Activated CD4-positive, alpha-beta T cell treated with anti-CD3 and anti-CD28 coated beads, Interleukin-2, amount 50 U/mL, for 24 hours (primary cell): Measurements from ENCODE around the gene CNNM2.
"Not testable (repeated sequence)": the region's sequence is repeated elsewhere in the genome, so short reads cannot be mapped to it uniquely, and the experiment has no call there.

Experiments
- DNase-seq, 2 donors: peaks; one replicate each; pipeline ENCODE4 v3.0.0-alpha.2; 2020; ENCODE audit warnings: low read depth in 1 of 2, low spot score in 1 of 2

Gene CNNM2

GRCh38 chr10:103025696-103026095 is 107.6 kb downstream of the CNNM2 start:
- DNase-seq: no peak

GRCh38 chr10:103038570-103038969 is 120.5 kb downstream of the CNNM2 start:
- DNase-seq: no peak

GRCh38 chr10:103040418-103040817 is 122.3 kb downstream of the CNNM2 start:
- DNase-seq: no peak

GRCh38 chr10:103041391-103041790 is 123.3 kb downstream of the CNNM2 start:
- DNase-seq: no peak

- no peak for DNase-seq
Measured at GRCh38 chr10:103042129-103042528, 124.0 kb downstream of the CNNM2 start.

- no peak for DNase-seq
Measured at GRCh38 chr10:103042908-103043307, 124.8 kb downstream of the CNNM2 start.

GRCh38 chr10:103044942-103045489 is 126.9 kb downstream of the CNNM2 start:
- no peak for DNase-seq

GRCh38 chr10:103045961-103046360 is 127.9 kb downstream of the CNNM2 start:
- no peak for DNase-seq

- no peak for DNase-seq
Measured at GRCh38 chr10:103047381-103047780, 129.3 kb downstream of the CNNM2 start.

- DNase-seq: no peak
Measured at GRCh38 chr10:103049237-103049636, 131.1 kb downstream of the CNNM2 start.

GRCh38 chr10:103053659-103054581 is 135.8 kb downstream of the CNNM2 start:
- DNase-seq: peak in 1 of 2 donors; percentile 41

GRCh38 chr10:103054621-103055020 is 136.5 kb downstream of the CNNM2 start:
- no peak for DNase-seq

- no peak for DNase-seq
Measured at GRCh38 chr10:103055105-103055504, 137.0 kb downstream of the CNNM2 start.

- no peak for DNase-seq
Measured at GRCh38 chr10:103058034-103058433, 139.9 kb downstream of the CNNM2 start.

- no peak for DNase-seq
Measured at GRCh38 chr10:103060575-103060974, 142.5 kb downstream of the CNNM2 start.

- no peak for DNase-seq
Measured at GRCh38 chr10:103062854-103063590, 144.9 kb downstream of the CNNM2 start.

- DNase-seq: no peak
Measured at GRCh38 chr10:103064956-103065355, 146.9 kb downstream of the CNNM2 start.

GRCh38 chr10:103066141-103067098 is 148.3 kb downstream of the CNNM2 start:
- no peak for DNase-seq

- DNase-seq: not testable (repeated sequence)
Measured at GRCh38 chr10:103067099-103067477, 149.0 kb downstream of the CNNM2 start.

GRCh38 chr10:103067484-103067883 is 149.4 kb downstream of the CNNM2 start:
- DNase-seq: no peak

- no peak for DNase-seq
Measured at GRCh38 chr10:103067956-103068355, 149.9 kb downstream of the CNNM2 start.
